HepG2 (cell line): ENCODE results near the gene KCNA3. TPM values are rescaled to one million over a fixed set of nuclear protein-coding genes. Genes with fewer than 3 reads are reported as not detected.

Experiments
- ATAC-seq: fragments of 200-7000 bp; cut with Tn5 transposase; 3 replicates; pipeline ENCODE4 v1.9.1; 2020; ENCODE audit warnings: mild to moderate bottlenecking, moderate library complexity
- BruUV-seq: library from RNA; stranded (reverse); fragments of 400-500 nt; replicated peaks from 2 replicates; lab custom pipeline; 2021; lab: Mats Ljungman, UMichigan
- CTCF ChIA-PET: fragments of 300-600 bp; formaldehyde crosslinking; extraction: SDS; loops from one replicate; lab custom pipeline; 2021; ENCODE audit warnings: low total read pairs, inconsistent platforms, low intra/inter-chr PET ratio; lab: Yijun Ruan, JAX
- POLR2A ChIA-PET: fragments of 350-600 bp; sonication (Branson Sonifier 250); formaldehyde crosslinking; loops from one replicate; lab custom pipeline; 2020; ENCODE audit warnings: antibody characterized with exemption, inconsistent platforms; lab: Yijun Ruan, JAX
- DNase-seq: peaks from one replicate; pipeline ENCODE4 v3.0.0-alpha.2; 2015; ENCODE audit warnings: low spot score
- FAIRE-seq: peaks from 3 replicates; lab custom pipeline; 2011; peaks lifted over from hg19 to GRCh38; lab: Jason Lieb, UNC
- H2AFZ ChIP-seq: one replicate; pipeline ENCODE4 v1.6.1; 2011; ENCODE audit warnings: low read length, inconsistent platforms
- H3K27ac ChIP-seq: fragments of 300-600 bp; 3 replicates; pipeline ENCODE4 v1.8.0; 2011; ENCODE audit warnings: mixed run types, mild to moderate bottlenecking, mixed read lengths, low read length, inconsistent platforms; ENCODE audit not compliant: insufficient read depth; ENCODE audit errors: extremely low read length
- H3K27me3 ChIP-seq, 2 experiments: fragments of 200-600 bp in 1 of 2; 2 replicates in 1 of 2; 3 replicates in 1 of 2; pipeline versions ENCODE4 v1.6.0 to v1.8.0; 2011; ENCODE audit warnings: low read length in 2 of 2, mild to moderate bottlenecking in 2 of 2, moderate library complexity in 2 of 2, inconsistent platforms in 1 of 2; ENCODE audit not compliant: insufficient read depth in 2 of 2, control insufficient read depth in 1 of 2
- H3K36me3 ChIP-seq, 2 experiments: fragments of 200-600 bp in 1 of 2; replicated peaks in 1 of 2; 2 replicates in 1 of 2; 3 replicates in 1 of 2; pipeline versions ENCODE4 v1.5.1 to v1.8.0; 2011; ENCODE audit warnings: low read length in 2 of 2, inconsistent platforms in 1 of 2; ENCODE audit not compliant: insufficient read depth in 2 of 2, control insufficient read depth in 1 of 2
- H3K4me1 ChIP-seq: 2 replicates; pipeline ENCODE4 v1.5.1; 2012; ENCODE audit warnings: low read length, inconsistent platforms; ENCODE audit not compliant: insufficient read depth
- H3K4me2 ChIP-seq: 2 replicates; pipeline ENCODE4 v1.6.0; 2011; ENCODE audit warnings: low read depth, low read length, inconsistent platforms
- H3K4me3 ChIP-seq, 3 experiments: fragments of 200-600 bp in 1 of 3; sonication (generic), shearing (Covaris generic) in 1 of 3; replicated peaks in 1 of 3; 2 replicates each; pipeline ENCODE4 v1.5.1; 2011 to 2016; ENCODE audit warnings: low read length in 3 of 3, inconsistent platforms in 2 of 3, low read depth in 2 of 3, mild to moderate bottlenecking in 2 of 3, control low read depth in 1 of 3, mixed read lengths in 1 of 3; ENCODE audit not compliant: insufficient read depth in 1 of 3
- H3K79me2 ChIP-seq: one replicate; pipeline ENCODE4 v1.6.1; 2011; ENCODE audit warnings: low read length, inconsistent platforms; ENCODE audit not compliant: insufficient read depth
- H3K9ac ChIP-seq: 2 replicates; pipeline ENCODE4 v1.6.0; 2011; ENCODE audit warnings: mild to moderate bottlenecking, low read depth, low read length, inconsistent platforms; ENCODE audit not compliant: insufficient read depth
- H3K9me3 ChIP-seq: 2 replicates; pipeline ENCODE4 v1.5.1; 2012; ENCODE audit warnings: mild to moderate bottlenecking, low read length
- H4K20me1 ChIP-seq: 2 replicates; pipeline ENCODE4 v1.6.0; 2011; ENCODE audit warnings: inconsistent platforms, mild to moderate bottlenecking, low read length, moderate library complexity; ENCODE audit not compliant: insufficient read depth
- AKNA ChIP-seq: sonication (generic); formaldehyde crosslinking; IDR thresholded peaks from 2 replicates; pipeline ENCODE4 v1.4.0; 2020; ENCODE audit warnings: missing genetic modification reagents, borderline replicate concordance
- CEBPZ ChIP-seq: IDR thresholded peaks from 2 replicates; pipeline ENCODE4 v1.6.1; 2012; ENCODE audit warnings: low read length, improper control_type of control experiment
- HNRNPH1 ChIP-seq: fragments of 200-400 bp; formaldehyde crosslinking; optimal IDR thresholded peaks from 2 replicates; pipeline ENCODE3; 2017; ENCODE audit warnings: mild to moderate bottlenecking, low read depth, low read length
- JUNB ChIP-seq: sonication (generic); formaldehyde crosslinking; IDR thresholded peaks from 2 replicates; pipeline ENCODE4 v1.8.0; 2022; ENCODE audit warnings: missing genetic modification reagents, mild to moderate bottlenecking, borderline replicate concordance
- JUND ChIP-seq: sonication (generic); formaldehyde crosslinking; IDR thresholded peaks from 2 replicates; pipeline ENCODE4 v1.8.0; 2022; ENCODE audit warnings: mild to moderate bottlenecking, missing genetic modification reagents
- MAZ ChIP-seq, 2 experiments: sonication (generic) in 1 of 2; formaldehyde crosslinking in 1 of 2; IDR thresholded peaks; 2 replicates each; pipeline versions ENCODE4 v1.5.0 to v1.6.1; 2012 to 2020; ENCODE audit warnings: low read depth in 2 of 2, mild to moderate bottlenecking in 2 of 2, borderline replicate concordance in 1 of 2, improper control_type of control experiment in 1 of 2, low read length in 1 of 2, missing genetic modification reagents in 1 of 2, moderate library complexity in 1 of 2
- PAWR ChIP-seq: sonication (generic); formaldehyde crosslinking; IDR thresholded peaks from 2 replicates; pipeline ENCODE4 v1.4.0; 2020; ENCODE audit warnings: missing genetic modification reagents, mild to moderate bottlenecking, borderline replicate concordance
- RFX3 ChIP-seq: IDR thresholded peaks from 2 replicates; pipeline ENCODE4 v1.6.1; 2016; ENCODE audit warnings: missing biosample characterization, missing genetic modification reagents
- ZBTB7B ChIP-seq: sonication (generic); formaldehyde crosslinking; IDR thresholded peaks from 2 replicates; pipeline ENCODE4 v1.4.0; 2020; ENCODE audit warnings: missing genetic modification reagents
- ZNF331 ChIP-seq: sonication (generic); formaldehyde crosslinking; IDR thresholded peaks from 2 replicates; pipeline ENCODE4 v1.4.0; 2020; ENCODE audit warnings: missing genetic modification reagents
- ZNF383 ChIP-seq: sonication (generic); formaldehyde crosslinking; IDR thresholded peaks from 2 replicates; pipeline ENCODE4 v1.4.0; 2020; ENCODE audit warnings: missing genetic modification reagents, mild to moderate bottlenecking, borderline replicate concordance
- ZNF614 ChIP-seq: IDR thresholded peaks from 2 replicates; pipeline ENCODE4 v1.6.1; 2018; ENCODE audit warnings: missing biosample characterization, missing genetic modification reagents, inconsistent platforms, borderline replicate concordance
- ZNF816 ChIP-seq: sonication (generic); formaldehyde crosslinking; IDR thresholded peaks from 2 replicates; pipeline ENCODE4 v1.8.0; 2022; ENCODE audit warnings: missing genetic modification reagents, mild to moderate bottlenecking, borderline replicate concordance
- ZSCAN30 ChIP-seq: sonication (generic); formaldehyde crosslinking; IDR thresholded peaks from 2 replicates; pipeline ENCODE4 v1.5.0; 2020; ENCODE audit warnings: mild to moderate bottlenecking, missing genetic modification reagents
- WGBS: methylation state at CpG from one replicate; pipeline ENCODE4 v1.1.6; 2017; ENCODE audit warnings: low lambda C conversion rate; 5-methylcytosine and 5-hydroxymethylcytosine counted together
- in situ Hi-C: cut with HindIII; loops from 2 replicates; pipeline ENCODE4 v1.10.0; 2017; ENCODE audit warnings: low pct_unique_long_range_greater_than_20kb; ENCODE audit not compliant: extremely low pct_ligation_motif_present
- intact Hi-C: fragments of 100-400 bp; cut with micrococcal nuclease; formaldehyde crosslinking; loops from one replicate; pipeline ENCODE4 v1.10.0; 2022; ENCODE audit not compliant: unreplicated experiment
- polyA plus RNA-seq, 8 experiments: library from polyadenylated mRNA; depleted of rRNA in 3 of 8; stranded (reverse) in 7 of 8; unstranded in 1 of 8; fragments of >200 nt; fragmentation: Illumina TruSeq in 4 of 8; extraction: Trizol in 4 of 8; gene quantifications; 2 replicates each; pipeline versions ENCODE4 v1.2.1 to v1.2.3, GENCODE V29; 2011 to 2016; ENCODE audit warnings: low read depth in 4 of 8, missing spikeins in 1 of 8, mixed read lengths in 1 of 8; ENCODE audit not compliant: insufficient read depth in 1 of 8
- total RNA-seq, 5 experiments: library from RNA; depleted of rRNA; stranded (reverse); fragments of >200 nt; fragmentation: Illumina TruSeq; extraction: Trizol; gene quantifications; 2 replicates each; pipeline ENCODE4 v1.2.3, GENCODE V29; 2016; ENCODE audit warnings: low read depth in 1 of 5
- TF ChIP-seq, protein P1 (sequence below): sonication (generic); formaldehyde crosslinking; IDR thresholded peaks from 2 replicates; pipeline ENCODE4 v1.4.0; 2020; ENCODE audit warnings: missing genetic modification reagents

KCNA3 gene
- total and polyA plus RNA-seq, 2 of the 13 experiments (the other 11 are each of a cell fraction or from before 2014, with no cell fraction given) = not detected

DNA sequence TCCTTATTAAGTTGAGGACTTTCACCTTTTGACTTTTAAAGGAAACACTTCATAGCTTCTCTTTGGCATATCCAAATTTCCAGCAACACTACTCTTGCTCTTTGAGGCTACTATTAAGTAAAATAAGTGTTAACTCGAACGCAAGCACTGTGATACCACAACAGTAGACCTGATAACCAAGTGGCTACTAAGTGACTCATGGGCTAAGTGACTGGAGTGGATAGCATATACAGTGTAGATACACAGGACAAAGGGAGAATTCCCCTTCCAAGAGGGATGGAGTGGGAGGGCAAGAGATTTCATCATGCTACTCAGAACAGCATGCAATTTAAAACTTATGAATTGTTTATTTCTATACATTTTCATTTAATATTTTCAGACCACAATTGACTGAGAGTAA, 9.8 kb upstream of the KCNA3 start:
- no peak overlapping the region for H3K4me2 ChIP-seq
- no peaks in the 10 kb centered on the region for H4K20me1 ChIP-seq
- no peak for ATAC-seq
- no peaks in the 10 kb centered on the region for H3K79me2 ChIP-seq
- BruUV-seq = no TSS peak
- H3K27ac ChIP-seq = no peak overlapping the region
- CTCF ChIA-PET = no interaction called here
- H3K27me3 ChIP-seq = no peaks in the 10 kb centered on the region
- H3K9ac ChIP-seq = no peak overlapping the region
- intact Hi-C loops (no loop called here), in situ Hi-C loops (no loop called here)
- 0% methylated on average over 2 of the region's 2 CpGs for WGBS
- no peaks in the 10 kb centered on the region for H3K36me3 ChIP-seq
- H3K9me3 ChIP-seq = no peaks in the 10 kb centered on the region
- no peak overlapping the region for H3K4me3 ChIP-seq
- no peaks in the 10 kb centered on the region for H3K4me1 ChIP-seq
- POLR2A ChIA-PET = no interaction called here
- DNase-seq = no peak
- H2AFZ ChIP-seq = no peak overlapping the region
- no peak for FAIRE-seq
- no peak for TF ChIP-seq JUND
- TF ChIP-seq RFX3 = no peak
- TF ChIP-seq ZNF816 (CRISPR knock-in tag) = no peak
- no peak for TF ChIP-seq ZNF383 (CRISPR knock-in tag)
- TF ChIP-seq PAWR (CRISPR knock-in tag) = no peak
- TF ChIP-seq HNRNPH1 = no peak
- no peak for TF ChIP-seq ZSCAN30 (CRISPR knock-in tag)
- TF ChIP-seq, protein P1, sequence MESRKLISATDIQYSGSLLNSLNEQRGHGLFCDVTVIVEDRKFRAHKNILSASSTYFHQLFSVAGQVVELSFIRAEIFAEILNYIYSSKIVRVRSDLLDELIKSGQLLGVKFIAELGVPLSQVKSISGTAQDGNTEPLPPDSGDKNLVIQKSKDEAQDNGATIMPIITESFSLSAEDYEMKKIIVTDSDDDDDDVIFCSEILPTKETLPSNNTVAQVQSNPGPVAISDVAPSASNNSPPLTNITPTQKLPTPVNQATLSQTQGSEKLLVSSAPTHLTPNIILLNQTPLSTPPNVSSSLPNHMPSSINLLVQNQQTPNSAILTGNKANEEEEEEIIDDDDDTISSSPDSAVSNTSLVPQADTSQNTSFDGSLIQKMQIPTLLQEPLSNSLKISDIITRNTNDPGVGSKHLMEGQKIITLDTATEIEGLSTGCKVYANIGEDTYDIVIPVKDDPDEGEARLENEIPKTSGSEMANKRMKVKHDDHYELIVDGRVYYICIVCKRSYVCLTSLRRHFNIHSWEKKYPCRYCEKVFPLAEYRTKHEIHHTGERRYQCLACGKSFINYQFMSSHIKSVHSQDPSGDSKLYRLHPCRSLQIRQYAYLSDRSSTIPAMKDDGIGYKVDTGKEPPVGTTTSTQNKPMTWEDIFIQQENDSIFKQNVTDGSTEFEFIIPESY = no peak
- TF ChIP-seq CEBPZ = no peak
- no peak for TF ChIP-seq ZBTB7B (CRISPR knock-in tag)
- no peak for TF ChIP-seq AKNA
- no peak for TF ChIP-seq ZNF614 (CRISPR knock-in tag)
- TF ChIP-seq MAZ (IDR thresholded peaks at IDR 0.05; ENCODE audit: borderline replicate concordance, low read depth, low read length) = no peak
- TF ChIP-seq MAZ (CRISPR knock-in tag; IDR thresholded peaks at IDR 0.05; ENCODE audit: low read depth) = no peak
- TF ChIP-seq JUNB (CRISPR knock-in tag) = no peak
- TF ChIP-seq ZNF331 (CRISPR knock-in tag) = no peak
